CD4-positive, CD25-positive, alpha-beta regulatory T cell (primary cell): ENCODE measurements around the gene VIT. TPM values are rescaled to one million over a fixed set of nuclear protein-coding genes. Genes with fewer than 3 reads are reported as not detected.

Source experiments
- ATAC-seq, 2 donors: fragments of 150-1000 bp; cut with Tn5 transposase; one replicate each; pipeline ENCODE4 v1.10.0; 2021; ENCODE audit warnings: low read depth in 2 of 2, moderate number of reproducible peaks in 2 of 2, moderate library complexity in 1 of 2
- DNase-seq, 3 donors: peaks; one replicate each; pipeline versions ENCODE4 v3.0.0 to v3.0.0-alpha.2; 2012 to 2022; ENCODE audit warnings: mixed read lengths in 1 of 3
- H3K27ac ChIP-seq: one replicate; pipeline ENCODE4 v1.7.0; 2013; ENCODE audit warnings: mild to moderate bottlenecking, low read length; ENCODE audit not compliant: insufficient read depth, poor library complexity, severe bottlenecking
- H3K27me3 ChIP-seq: one replicate; pipeline ENCODE4 v1.7.0; 2013; ENCODE audit warnings: low read length; ENCODE audit not compliant: control insufficient read depth, insufficient read depth
- H3K36me3 ChIP-seq: one replicate; pipeline ENCODE4 v1.7.0; 2013; ENCODE audit warnings: mild to moderate bottlenecking, low read length, moderate library complexity; ENCODE audit not compliant: control insufficient read depth, insufficient read depth
- H3K4me1 ChIP-seq: 2 replicates; pipeline ENCODE4 v1.7.0; 2013; ENCODE audit warnings: mild to moderate bottlenecking, low read length; ENCODE audit not compliant: insufficient read depth, control insufficient read depth, poor library complexity, severe bottlenecking
- H3K4me3 ChIP-seq: one replicate; pipeline ENCODE4 v1.7.0; 2013; ENCODE audit warnings: low read depth, mild to moderate bottlenecking, low read length, moderate library complexity
- H3K9me3 ChIP-seq, 2 experiments: 1 replicate in 1 of 2; 2 replicates in 1 of 2; pipeline ENCODE4 v1.7.0; 2013; ENCODE audit warnings: low read length in 2 of 2, mild to moderate bottlenecking in 1 of 2, moderate library complexity in 1 of 2; ENCODE audit not compliant: control insufficient read depth in 2 of 2
- H3K27ac Mint-ChIP-seq, 3 donors: one replicate each; pipeline ENCODE4 v1.8.0; 2020 to 2022; ENCODE audit warnings: mild to moderate bottlenecking in 3 of 3, mixed read lengths in 3 of 3, moderate library complexity in 2 of 3
- H3K27me3 Mint-ChIP-seq: one replicate; pipeline ENCODE4 v1.8.0; 2022; ENCODE audit warnings: mild to moderate bottlenecking, mixed read lengths
- H3K36me3 Mint-ChIP-seq: one replicate; pipeline ENCODE4 v1.8.0; 2020; ENCODE audit warnings: mixed read lengths
- H3K4me1 Mint-ChIP-seq, 4 donors: one replicate each; pipeline ENCODE4 v1.8.0; 2020 to 2022; ENCODE audit warnings: mixed read lengths in 4 of 4, mild to moderate bottlenecking in 1 of 4
- H3K4me3 Mint-ChIP-seq, 4 donors: one replicate each; pipeline ENCODE4 v1.8.0; 2020 to 2022; ENCODE audit warnings: mild to moderate bottlenecking in 4 of 4, mixed read lengths in 4 of 4, moderate library complexity in 3 of 4
- H3K9me3 Mint-ChIP-seq, 7 donors: one replicate each; pipeline ENCODE4 v1.8.0; 2020 to 2022; ENCODE audit warnings: mixed read lengths in 7 of 7, mild to moderate bottlenecking in 3 of 7, moderate library complexity in 2 of 7
- polyA plus RNA-seq, 4 donors: library from polyadenylated mRNA; unstranded; fragments of 300-500 nt; fragmentation: Illumina TruSeq; gene quantifications; one replicate each; pipeline ENCODE4 v1.2.3, GENCODE V29; 2021
- total RNA-seq: library from RNA; stranded (reverse); gene quantifications from one replicate; pipeline ENCODE4 v1.2.3, GENCODE V29; 2022

Gene VIT
- total and polyA plus RNA-seq, 5 donors from 2014 or later, result not detected

DNA sequence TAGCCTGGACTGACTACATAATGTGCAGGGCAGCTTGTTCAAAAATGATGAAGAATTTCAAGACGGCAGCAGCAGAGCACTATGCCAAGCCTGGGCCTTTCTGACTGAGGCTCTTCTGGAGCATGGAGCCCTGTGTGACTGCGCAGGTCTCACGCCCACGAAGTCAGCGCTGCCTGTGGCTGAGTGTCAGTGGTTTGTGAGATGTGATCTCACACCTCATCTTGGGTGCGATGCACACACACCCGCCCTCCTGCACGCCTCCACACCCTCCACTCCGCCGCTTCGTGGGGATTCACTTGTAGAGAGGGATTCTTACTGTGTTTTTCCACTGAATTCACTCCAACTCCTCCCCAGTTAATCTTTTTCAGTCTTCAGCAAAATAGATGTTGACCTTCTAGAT is 103.9 kb downstream of the VIT start:
- Histone ChIP-seq H3K9me3 (no peaks in the 10 kb centered on the region), H3K4me1 (no peaks in the 10 kb centered on the region), H3K27ac (no peak overlapping the region), H3K36me3 (no peaks in the 10 kb centered on the region), H3K4me3 (no peak overlapping the region), H3K27me3 (peaks cover 11% of the 10 kb centered on the region)
- ATAC-seq (peak in 1 of 2 donors; percentile 37), DNase-seq (no peak)
- peaks cover 27% of the 10 kb centered on the region for H3K27me3 Mint-ChIP-seq
- peaks cover 0 to 13% (median 4%) of the 10 kb centered on the region in 4 donors for H3K4me1 Mint-ChIP-seq
- H3K36me3 Mint-ChIP-seq, result no peaks in the 10 kb centered on the region
- H3K4me3 Mint-ChIP-seq, result peak overlapping the region in 2 of 4 donors; percentile 24 to 43
- H3K27ac Mint-ChIP-seq, result no peak overlapping the region
- no peaks in the 10 kb centered on the region for H3K9me3 Mint-ChIP-seq

DNA sequence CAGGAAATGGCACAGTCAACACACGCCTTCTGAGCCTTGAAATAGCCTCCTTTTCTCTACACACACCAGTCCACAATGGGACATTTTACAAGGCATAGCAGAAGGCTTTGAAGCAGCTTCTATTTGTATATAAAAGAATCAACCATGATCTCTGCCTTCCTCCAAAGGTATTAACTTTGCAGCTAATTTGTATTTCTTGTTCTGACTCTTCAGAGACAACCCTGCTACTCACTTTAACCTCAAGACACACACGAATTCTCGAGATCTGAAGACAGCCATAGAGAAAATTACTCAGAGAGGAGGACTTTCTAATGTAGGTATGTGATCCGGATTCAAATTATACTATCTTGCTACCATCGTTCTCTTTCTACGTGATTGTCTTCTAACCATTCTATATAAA is 104.6 kb downstream of the VIT start:
- no peaks in the 10 kb centered on the region for H3K36me3 ChIP-seq
- no peak overlapping the region for H3K27ac Mint-ChIP-seq
- no peaks in the 10 kb centered on the region for H3K9me3 Mint-ChIP-seq
- no peaks in the 10 kb centered on the region for H3K9me3 ChIP-seq
- no peak overlapping the region for H3K4me3 Mint-ChIP-seq
- H3K4me1 ChIP-seq, result no peaks in the 10 kb centered on the region
- DNase-seq (no peak), ATAC-seq (no peak)
- H3K4me3 ChIP-seq, result no peak overlapping the region
- H3K27me3 ChIP-seq, result peaks cover 11% of the 10 kb centered on the region
- H3K27me3 Mint-ChIP-seq, result peaks cover 21% of the 10 kb centered on the region
- peaks cover 0 to 13% (median 5%) of the 10 kb centered on the region in 4 donors for H3K4me1 Mint-ChIP-seq
- H3K27ac ChIP-seq, result no peak overlapping the region
- H3K36me3 Mint-ChIP-seq, result no peaks in the 10 kb centered on the region

DNA sequence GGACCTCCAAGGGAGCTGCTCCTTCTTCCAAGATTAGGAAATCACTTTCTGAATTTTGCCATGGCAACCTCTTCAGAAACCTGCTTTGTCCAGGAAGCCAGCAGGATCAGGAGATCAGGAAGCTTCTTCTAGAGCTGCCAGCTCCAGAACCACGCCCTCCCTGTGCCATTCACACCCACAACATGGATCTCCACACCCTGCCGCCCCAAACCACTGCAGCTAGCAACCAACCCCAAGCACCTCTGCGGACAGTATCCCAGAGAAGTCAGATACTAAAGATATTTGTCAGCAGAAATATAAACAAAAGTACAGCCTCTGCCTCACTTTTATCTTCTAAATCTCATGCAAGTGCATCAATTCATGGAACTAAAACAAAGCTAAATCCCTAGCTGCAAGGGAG is 106.4 kb downstream of the VIT start:
- ATAC-seq (no peak), DNase-seq (no peak)
- H3K27ac ChIP-seq, result no peak overlapping the region
- H3K9me3 ChIP-seq, result no peaks in the 10 kb centered on the region
- peaks cover 0 to 1% (median 0%) of the 10 kb centered on the region in 7 donors for H3K9me3 Mint-ChIP-seq
- peaks cover 13% of the 10 kb centered on the region for H3K27me3 Mint-ChIP-seq
- H3K4me1 ChIP-seq, result no peaks in the 10 kb centered on the region
- peaks cover 0 to 13% (median 5%) of the 10 kb centered on the region in 4 donors for H3K4me1 Mint-ChIP-seq
- no peaks in the 10 kb centered on the region for H3K36me3 Mint-ChIP-seq
- no peak overlapping the region for H3K27ac Mint-ChIP-seq
- H3K27me3 ChIP-seq, result no peaks in the 10 kb centered on the region
- no peak overlapping the region for H3K4me3 ChIP-seq
- no peak overlapping the region for H3K4me3 Mint-ChIP-seq
- no peaks in the 10 kb centered on the region for H3K36me3 ChIP-seq

DNA sequence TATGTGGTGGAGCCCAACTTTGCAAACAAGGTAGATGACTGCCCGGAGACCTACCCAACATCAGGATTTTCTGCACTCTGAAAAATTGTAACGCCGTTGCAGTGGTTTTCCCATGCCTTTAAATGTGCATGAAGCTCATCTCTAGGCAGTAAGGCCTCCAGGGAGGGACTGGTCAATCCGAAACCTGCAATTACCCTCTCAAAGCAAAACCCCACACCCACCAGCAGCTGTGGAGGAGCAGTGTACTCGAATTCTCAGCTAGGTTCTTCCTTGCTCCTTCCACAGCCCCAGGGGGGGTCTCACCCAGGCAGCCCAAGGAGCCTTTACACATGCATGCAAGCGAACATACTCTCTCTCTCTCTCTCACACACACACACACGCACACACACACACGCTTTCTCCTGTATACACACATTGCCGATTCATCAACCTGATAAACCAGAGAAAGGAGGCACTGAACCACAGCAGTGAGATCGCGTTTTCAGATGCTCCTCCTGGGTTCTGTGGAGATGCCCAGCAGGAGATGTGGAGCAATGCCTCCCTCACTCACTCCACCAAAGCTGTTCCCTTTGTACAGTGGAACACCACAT is 109.2 kb downstream of the VIT start:
- H3K36me3 ChIP-seq, result no peaks in the 10 kb centered on the region
- DNase-seq, result no peak
- peaks cover 10% of the 10 kb centered on the region for H3K27me3 Mint-ChIP-seq
- no peak overlapping the region for H3K4me3 Mint-ChIP-seq
- ATAC-seq, result no peak
- H3K4me1 ChIP-seq, result no peaks in the 10 kb centered on the region
- no peaks in the 10 kb centered on the region for H3K36me3 Mint-ChIP-seq
- H3K4me3 ChIP-seq, result no peak overlapping the region
- H3K27me3 ChIP-seq, result no peaks in the 10 kb centered on the region
- H3K9me3 Mint-ChIP-seq, result peaks cover 0 to 1% (median 0%) of the 10 kb centered on the region in 7 donors
- H3K4me1 Mint-ChIP-seq, result peaks cover 0 to 7% (median 3%) of the 10 kb centered on the region in 4 donors
- H3K9me3 ChIP-seq, result no peaks in the 10 kb centered on the region
- no peak overlapping the region for H3K27ac Mint-ChIP-seq
- no peak overlapping the region for H3K27ac ChIP-seq

DNA sequence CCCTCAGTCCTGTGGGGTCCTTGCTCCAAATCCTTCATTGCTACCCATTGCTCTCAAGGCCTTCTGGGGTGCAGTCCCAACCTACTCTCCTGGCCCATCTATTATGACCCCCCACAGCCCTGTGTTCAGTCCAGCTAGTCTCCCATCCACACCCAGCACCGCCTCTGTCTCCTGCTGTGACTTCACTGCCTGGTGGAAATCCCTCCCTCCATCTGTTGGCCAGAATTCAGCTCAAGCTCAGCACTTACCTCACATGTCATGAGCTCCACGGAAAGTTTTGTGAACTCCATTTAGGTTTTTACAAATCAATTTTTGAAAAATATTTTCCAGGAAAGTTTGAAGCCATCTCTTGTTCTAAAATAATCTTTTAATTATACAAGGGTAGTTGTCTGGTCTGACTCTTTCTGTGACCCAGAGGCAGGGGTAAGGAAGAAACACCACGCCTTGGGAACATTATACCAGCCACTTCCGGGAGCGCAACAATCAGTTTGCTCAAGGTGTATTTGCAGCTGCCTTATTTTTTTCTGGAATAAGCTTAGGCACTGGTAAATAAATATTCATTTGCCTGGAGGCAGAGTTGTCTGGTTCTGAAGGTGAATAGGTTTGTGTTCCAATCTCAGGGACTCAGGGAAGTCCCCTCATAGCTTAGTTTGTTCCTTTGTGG is 110.8 kb downstream of the VIT start:
- Mint-ChIP-seq H3K36me3 (no peaks in the 10 kb centered on the region), H3K27me3 (peaks cover 9% of the 10 kb centered on the region), H3K4me1 (peaks cover 0 to 2% (median 0%) of the 10 kb centered on the region in 4 donors), H3K27ac (peak overlapping the region in 1 of 3 donors; percentile 8), H3K9me3 (peaks cover 0 to 1% (median 0%) of the 10 kb centered on the region in 7 donors), H3K4me3 (no peak overlapping the region)
- Histone ChIP-seq H3K4me3 (no peak overlapping the region), H3K36me3 (no peaks in the 10 kb centered on the region), H3K27ac (no peak overlapping the region), H3K9me3 (no peaks in the 10 kb centered on the region), H3K27me3 (no peaks in the 10 kb centered on the region), H3K4me1 (no peaks in the 10 kb centered on the region)
- ATAC-seq (no peak), DNase-seq (no peak)

DNA sequence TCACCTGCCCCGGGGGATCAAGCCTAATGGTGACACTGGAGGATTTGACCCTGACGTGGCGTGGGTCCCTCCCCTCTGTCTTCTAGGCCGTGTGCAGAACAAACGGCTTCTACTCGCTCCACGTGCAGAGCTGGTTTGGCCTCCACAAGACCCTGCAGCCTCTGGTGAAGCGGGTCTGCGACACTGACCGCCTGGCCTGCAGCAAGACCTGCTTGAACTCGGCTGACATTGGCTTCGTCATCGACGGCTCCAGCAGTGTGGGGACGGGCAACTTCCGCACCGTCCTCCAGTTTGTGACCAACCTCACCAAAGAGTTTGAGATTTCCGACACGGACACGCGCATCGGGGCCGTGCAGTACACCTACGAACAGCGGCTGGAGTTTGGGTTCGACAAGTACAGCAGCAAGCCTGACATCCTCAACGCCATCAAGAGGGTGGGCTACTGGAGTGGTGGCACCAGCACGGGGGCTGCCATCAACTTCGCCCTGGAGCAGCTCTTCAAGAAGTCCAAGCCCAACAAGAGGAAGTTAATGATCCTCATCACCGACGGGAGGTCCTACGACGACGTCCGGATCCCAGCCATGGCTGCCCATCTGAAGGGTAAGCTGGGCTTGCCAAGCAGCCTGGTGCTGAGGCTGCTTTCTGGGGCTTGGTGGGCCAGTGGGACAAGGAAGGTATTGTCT is 112.0 kb downstream of the VIT start:
- Mint-ChIP-seq H3K9me3 (peaks cover 0 to 1% (median 0%) of the 10 kb centered on the region in 7 donors), H3K27me3 (peaks cover 9% of the 10 kb centered on the region)
- H3K4me3 ChIP-seq, result no peak overlapping the region

DNA sequence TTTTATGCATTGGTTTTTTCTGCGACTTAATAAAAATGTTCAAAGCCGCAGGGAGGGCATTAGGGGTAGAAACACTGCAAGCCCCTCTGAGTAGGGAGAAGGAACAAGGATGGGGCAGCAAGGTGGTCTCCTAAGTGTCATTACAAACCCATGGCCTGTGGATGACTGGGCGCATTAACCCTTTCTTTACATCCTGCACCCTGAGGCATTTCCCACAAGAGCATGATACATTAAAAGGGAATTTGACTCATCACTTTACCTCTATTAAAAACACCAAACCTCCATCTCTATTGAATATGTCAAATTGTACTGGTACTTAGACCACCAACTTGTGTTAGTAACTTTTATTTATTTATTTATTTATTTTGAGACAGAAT is 112.5 kb downstream of the VIT start:
- Histone ChIP-seq H3K36me3 (no peaks in the 10 kb centered on the region), H3K4me3 (no peak overlapping the region), H3K27ac (no peak overlapping the region), H3K27me3 (no peaks in the 10 kb centered on the region), H3K4me1 (no peaks in the 10 kb centered on the region), H3K9me3 (no peaks in the 10 kb centered on the region)
- Mint-ChIP-seq H3K36me3 (no peaks in the 10 kb centered on the region), H3K27ac (no peak overlapping the region), H3K9me3 (peaks cover 0 to 1% (median 0%) of the 10 kb centered on the region in 7 donors), H3K4me1 (peaks cover 0 to 2% (median 0%) of the 10 kb centered on the region in 4 donors), H3K4me3 (no peak overlapping the region), H3K27me3 (peaks cover 9% of the 10 kb centered on the region)
- DNase-seq (no peak), ATAC-seq (no peak)

More for the DNA sequence above, 112.0 kb downstream of the VIT start:
- DNase-seq (no peak), ATAC-seq (no peak)
- Histone ChIP-seq H3K27me3 (no peaks in the 10 kb centered on the region), H3K36me3 (no peaks in the 10 kb centered on the region), H3K27ac (no peak overlapping the region), H3K9me3 (no peaks in the 10 kb centered on the region), H3K4me1 (no peaks in the 10 kb centered on the region)
- Mint-ChIP-seq H3K4me3 (no peak overlapping the region), H3K36me3 (no peaks in the 10 kb centered on the region), H3K4me1 (peaks cover 0 to 2% (median 0%) of the 10 kb centered on the region in 4 donors), H3K27ac (no peak overlapping the region)
